H1 (cell line): ENCODE data around the gene GPX6. TPM values are rescaled to one million over a fixed set of nuclear protein-coding genes. Genes with fewer than 3 reads are reported as not detected.

ENCODE experiments used
- GABPA ChIP-seq: IDR thresholded peaks from 2 replicates; pipeline ENCODE4 v1.6.1; 2011; ENCODE audit warnings: mild to moderate bottlenecking, low read length, moderate library complexity, borderline replicate concordance; ENCODE audit not compliant: insufficient read depth
- KDM1A ChIP-seq: fragments of 200-600, 300-600 bp; sonication (generic); IDR thresholded peaks from 2 replicates; pipeline ENCODE4 v1.7.1; 2016; ENCODE audit warnings: mild to moderate bottlenecking, low read length, borderline replicate concordance
- polyA plus RNA-seq, 7 experiments: library from polyadenylated mRNA; depleted of rRNA in 3 of 7; stranded (reverse) in 5 of 7; unstranded in 2 of 7; fragments of >200 nt in 5 of 7; fragments of 200-250 nt in 2 of 7; gene quantifications; 1 replicate in 5 of 7; 2 replicates in 1 of 7; 4 replicates in 1 of 7; pipeline versions ENCODE4 v1.2.1 to v1.2.3, GENCODE V29; 2011 to 2013; ENCODE audit warnings: missing spikeins in 2 of 7, mixed read lengths in 2 of 7
- total RNA-seq: library from RNA; stranded (reverse); fragmentation: NEBNext Ultra II Directional; extraction: Animal tissue kit (Norgen Biotek cat#: 25700); gene quantifications from 2 replicates; pipeline ENCODE4 v1.2.1, GENCODE V29; 2021

The GPX6 gene
- total and polyA plus RNA-seq, 2 of the 8 experiments (the other 6 are each of a cell fraction or from before 2014, with no cell fraction given), result not detected

- TF ChIP-seq KDM1A (no peak), GABPA (no peak)
These were observed 21.5 kb upstream of the GPX6 start (continued) for GRCh38 chr6:28537065-28537464.
